GM13976 (cell line): ENCODE results near the gene FAM118B.

Experiments
- DNase-seq: peaks from one replicate; pipeline ENCODE4 v3.0.0; 2012; ENCODE audit warnings: low spot score
- in situ Hi-C: fragments of 300-500 bp; cut with MboI; formaldehyde crosslinking; loops from one replicate; pipeline ENCODE4 v1.12.0; 2022; ENCODE audit warnings: low sequenced_read_pairs, mixed read lengths, inconsistent platforms; ENCODE audit not compliant: unreplicated experiment
- TF ChIP-seq, protein P1 (sequence below): IDR thresholded peaks from 2 replicates; pipeline ENCODE4 v1.5.1; 2012; ENCODE audit warnings: borderline replicate concordance, mild to moderate bottlenecking; ENCODE audit not compliant: insufficient read depth; ENCODE audit errors: extremely low read depth, missing control alignments, control extremely low read depth

FAM118B gene

GRCh38 chr11:126279191-126279590 lies 67.6 kb downstream of the FAM118B start:
- in situ Hi-C loops = no loop called here
- TF ChIP-seq, protein P1, sequence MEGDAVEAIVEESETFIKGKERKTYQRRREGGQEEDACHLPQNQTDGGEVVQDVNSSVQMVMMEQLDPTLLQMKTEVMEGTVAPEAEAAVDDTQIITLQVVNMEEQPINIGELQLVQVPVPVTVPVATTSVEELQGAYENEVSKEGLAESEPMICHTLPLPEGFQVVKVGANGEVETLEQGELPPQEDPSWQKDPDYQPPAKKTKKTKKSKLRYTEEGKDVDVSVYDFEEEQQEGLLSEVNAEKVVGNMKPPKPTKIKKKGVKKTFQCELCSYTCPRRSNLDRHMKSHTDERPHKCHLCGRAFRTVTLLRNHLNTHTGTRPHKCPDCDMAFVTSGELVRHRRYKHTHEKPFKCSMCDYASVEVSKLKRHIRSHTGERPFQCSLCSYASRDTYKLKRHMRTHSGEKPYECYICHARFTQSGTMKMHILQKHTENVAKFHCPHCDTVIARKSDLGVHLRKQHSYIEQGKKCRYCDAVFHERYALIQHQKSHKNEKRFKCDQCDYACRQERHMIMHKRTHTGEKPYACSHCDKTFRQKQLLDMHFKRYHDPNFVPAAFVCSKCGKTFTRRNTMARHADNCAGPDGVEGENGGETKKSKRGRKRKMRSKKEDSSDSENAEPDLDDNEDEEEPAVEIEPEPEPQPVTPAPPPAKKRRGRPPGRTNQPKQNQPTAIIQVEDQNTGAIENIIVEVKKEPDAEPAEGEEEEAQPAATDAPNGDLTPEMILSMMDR = no peak
- no peak for DNase-seq

GRCh38 chr11:126280595-126280994 lies 69.0 kb downstream of the FAM118B start:
- in situ Hi-C loops = no loop called here
- TF ChIP-seq, protein P1 = no peak
- DNase-seq = no peak

DNA sequence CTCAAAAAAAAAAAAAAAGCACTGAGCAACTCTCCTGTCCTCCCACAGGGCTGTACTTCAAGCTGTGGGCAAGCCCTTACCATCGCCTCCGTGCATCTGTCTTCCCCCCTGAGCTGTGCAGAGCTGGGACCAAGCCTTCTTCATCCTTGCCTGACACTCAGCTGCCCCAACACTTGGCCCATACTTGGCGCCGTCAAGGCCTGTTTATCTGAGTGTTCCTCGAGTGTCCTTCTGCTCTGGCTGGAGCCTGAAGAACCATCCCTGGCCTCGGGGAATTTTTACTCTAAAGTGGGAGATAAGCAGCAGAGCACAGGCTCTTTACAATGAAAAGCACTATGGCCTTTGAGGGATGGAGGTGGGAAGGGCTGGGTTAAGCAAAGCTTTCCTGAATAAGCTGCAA lies 69.7 kb downstream of the FAM118B start:
- DNase-seq = no peak
- TF ChIP-seq, protein P1 = no peak
- in situ Hi-C loops = no loop called here

GRCh38 chr11:126281666-126282175 lies 70.1 kb downstream of the FAM118B start:
- TF ChIP-seq, protein P1 = no peak
- in situ Hi-C loops = no loop called here
- DNase-seq = no peak

DNA sequence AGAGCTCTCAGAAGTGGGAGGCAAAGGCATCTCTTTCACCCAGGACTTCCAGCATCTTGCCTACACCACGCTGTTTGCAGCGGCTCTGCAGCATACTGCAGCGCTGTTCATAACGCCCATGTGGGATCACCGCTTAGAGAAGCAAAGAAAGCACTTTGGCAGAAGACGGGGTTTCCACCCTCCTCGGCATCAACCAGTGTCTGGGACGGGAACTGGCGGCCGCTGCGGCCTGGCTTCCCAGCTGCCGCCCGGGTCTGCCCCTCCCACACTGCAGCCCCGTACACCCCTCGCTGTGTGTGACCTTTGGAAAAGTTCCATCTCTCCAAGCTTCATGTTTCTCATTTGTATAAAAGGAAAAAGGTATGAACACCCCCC lies 70.8 kb downstream of the FAM118B start:
- DNase-seq = no peak
- in situ Hi-C loops = no loop called here
- TF ChIP-seq, protein P1 = no peak

- in situ Hi-C loops = no loop called here
- peak; percentile 73 for DNase-seq
- TF ChIP-seq, protein P1 = no peak
These were observed 71.4 kb downstream of the FAM118B start, which contains the start of gene TIRAP for GRCh38 chr11:126282736-126283591. TIRAP (plus strand) TSS chr11:126283093; CDS start chr11:126290895, 7,802 bp downstream.
